Measurements from ENCODE around the gene AKIRIN1.
"Not testable (repeated sequence)": the region's sequence is repeated elsewhere in the genome, so short reads cannot be mapped to it uniquely, and the experiment has no call there.

DNA sequence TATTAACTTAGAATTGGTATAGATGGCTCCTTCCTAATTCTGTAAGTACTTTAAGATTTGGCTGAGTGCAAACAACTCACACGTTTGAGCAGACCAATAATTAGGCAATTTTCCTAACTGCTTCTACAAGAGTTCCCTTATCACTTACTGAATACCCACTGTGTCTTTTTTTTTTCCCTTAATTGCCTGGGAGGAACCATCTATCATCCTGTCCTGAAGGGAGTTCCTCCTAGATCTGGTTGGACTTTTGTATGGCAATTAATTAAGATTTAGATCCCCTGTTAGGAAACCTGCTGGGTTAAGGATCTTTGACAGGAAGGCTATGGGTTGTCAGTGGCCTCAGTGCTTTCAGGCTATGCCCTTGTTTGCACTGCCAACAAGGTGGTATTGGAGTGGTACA lies 11.7 kb upstream of the AKIRIN1 start:
- TF ChIP-seq, protein P1, sequence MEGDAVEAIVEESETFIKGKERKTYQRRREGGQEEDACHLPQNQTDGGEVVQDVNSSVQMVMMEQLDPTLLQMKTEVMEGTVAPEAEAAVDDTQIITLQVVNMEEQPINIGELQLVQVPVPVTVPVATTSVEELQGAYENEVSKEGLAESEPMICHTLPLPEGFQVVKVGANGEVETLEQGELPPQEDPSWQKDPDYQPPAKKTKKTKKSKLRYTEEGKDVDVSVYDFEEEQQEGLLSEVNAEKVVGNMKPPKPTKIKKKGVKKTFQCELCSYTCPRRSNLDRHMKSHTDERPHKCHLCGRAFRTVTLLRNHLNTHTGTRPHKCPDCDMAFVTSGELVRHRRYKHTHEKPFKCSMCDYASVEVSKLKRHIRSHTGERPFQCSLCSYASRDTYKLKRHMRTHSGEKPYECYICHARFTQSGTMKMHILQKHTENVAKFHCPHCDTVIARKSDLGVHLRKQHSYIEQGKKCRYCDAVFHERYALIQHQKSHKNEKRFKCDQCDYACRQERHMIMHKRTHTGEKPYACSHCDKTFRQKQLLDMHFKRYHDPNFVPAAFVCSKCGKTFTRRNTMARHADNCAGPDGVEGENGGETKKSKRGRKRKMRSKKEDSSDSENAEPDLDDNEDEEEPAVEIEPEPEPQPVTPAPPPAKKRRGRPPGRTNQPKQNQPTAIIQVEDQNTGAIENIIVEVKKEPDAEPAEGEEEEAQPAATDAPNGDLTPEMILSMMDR (conservative IDR thresholded peaks at IDR 0.05; ENCODE audit: low read length): not testable (repeated sequence)
- not testable (repeated sequence) for TF ChIP-seq EZH2phosphoT487 (IDR thresholded peaks at IDR 0.05; ENCODE audit: borderline replicate concordance)
